HFF-Myc (cell line): ENCODE measurements around the gene CARMIL3.
"Not testable (repeated sequence)": the region's sequence is repeated elsewhere in the genome, so short reads cannot be mapped to it uniquely, and the experiment has no call there.

ENCODE experiments used
- DNase-seq: peaks from one replicate; pipeline ENCODE4 v3.0.0-alpha.2; 2011; ENCODE audit warnings: low read depth; ENCODE audit errors: extremely low read depth
- H3K4me3 ChIP-seq: replicated peaks from 2 replicates; pipeline ENCODE4 v1.5.1; 2011; ENCODE audit warnings: low read depth, mild to moderate bottlenecking, control low read depth, low read length
- TF ChIP-seq, protein P1 (sequence below): IDR thresholded peaks from 2 replicates; pipeline ENCODE4 v1.5.1; 2012; ENCODE audit warnings: mild to moderate bottlenecking, low read depth, low read length, control low read depth; ENCODE audit errors: missing control alignments

CARMIL3 gene

DNA sequence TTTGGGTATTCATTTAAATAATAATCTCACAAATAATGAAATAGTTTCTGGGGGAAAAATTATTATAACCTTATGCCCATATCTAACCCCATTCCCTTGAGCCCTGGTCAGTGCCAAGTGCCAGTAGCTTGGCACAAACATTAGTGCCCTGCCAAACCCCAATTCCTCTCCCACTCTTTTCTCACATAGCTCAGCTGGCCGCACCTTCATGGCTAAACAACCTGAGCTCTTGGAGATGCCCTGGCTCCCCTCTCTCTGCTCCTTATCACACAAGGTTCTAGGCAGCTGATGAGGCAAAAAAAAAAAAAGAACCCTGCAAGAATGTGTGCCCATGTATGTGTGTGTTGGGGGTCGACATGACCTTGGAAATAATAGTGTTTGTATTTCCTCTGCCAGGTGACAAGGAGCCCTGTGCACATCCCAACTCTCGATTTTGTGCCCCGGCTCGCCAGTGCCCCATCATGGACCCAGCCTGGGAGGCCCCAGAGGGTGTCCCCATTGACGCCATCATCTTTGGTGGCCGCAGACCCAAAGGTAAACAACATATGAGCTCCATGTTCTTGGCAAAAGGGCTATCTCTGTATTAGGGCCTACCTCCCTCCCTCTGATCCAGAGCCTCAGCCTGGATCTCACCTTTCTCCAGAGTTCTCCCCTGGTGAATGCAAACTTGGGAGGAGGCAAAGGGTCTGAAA, 50.7 kb downstream of the CARMIL3 start:
- DNase-seq, result no peak
- H3K4me3 ChIP-seq, result no peak overlapping the region
- TF ChIP-seq, protein P1, sequence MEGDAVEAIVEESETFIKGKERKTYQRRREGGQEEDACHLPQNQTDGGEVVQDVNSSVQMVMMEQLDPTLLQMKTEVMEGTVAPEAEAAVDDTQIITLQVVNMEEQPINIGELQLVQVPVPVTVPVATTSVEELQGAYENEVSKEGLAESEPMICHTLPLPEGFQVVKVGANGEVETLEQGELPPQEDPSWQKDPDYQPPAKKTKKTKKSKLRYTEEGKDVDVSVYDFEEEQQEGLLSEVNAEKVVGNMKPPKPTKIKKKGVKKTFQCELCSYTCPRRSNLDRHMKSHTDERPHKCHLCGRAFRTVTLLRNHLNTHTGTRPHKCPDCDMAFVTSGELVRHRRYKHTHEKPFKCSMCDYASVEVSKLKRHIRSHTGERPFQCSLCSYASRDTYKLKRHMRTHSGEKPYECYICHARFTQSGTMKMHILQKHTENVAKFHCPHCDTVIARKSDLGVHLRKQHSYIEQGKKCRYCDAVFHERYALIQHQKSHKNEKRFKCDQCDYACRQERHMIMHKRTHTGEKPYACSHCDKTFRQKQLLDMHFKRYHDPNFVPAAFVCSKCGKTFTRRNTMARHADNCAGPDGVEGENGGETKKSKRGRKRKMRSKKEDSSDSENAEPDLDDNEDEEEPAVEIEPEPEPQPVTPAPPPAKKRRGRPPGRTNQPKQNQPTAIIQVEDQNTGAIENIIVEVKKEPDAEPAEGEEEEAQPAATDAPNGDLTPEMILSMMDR, result no peak

DNA sequence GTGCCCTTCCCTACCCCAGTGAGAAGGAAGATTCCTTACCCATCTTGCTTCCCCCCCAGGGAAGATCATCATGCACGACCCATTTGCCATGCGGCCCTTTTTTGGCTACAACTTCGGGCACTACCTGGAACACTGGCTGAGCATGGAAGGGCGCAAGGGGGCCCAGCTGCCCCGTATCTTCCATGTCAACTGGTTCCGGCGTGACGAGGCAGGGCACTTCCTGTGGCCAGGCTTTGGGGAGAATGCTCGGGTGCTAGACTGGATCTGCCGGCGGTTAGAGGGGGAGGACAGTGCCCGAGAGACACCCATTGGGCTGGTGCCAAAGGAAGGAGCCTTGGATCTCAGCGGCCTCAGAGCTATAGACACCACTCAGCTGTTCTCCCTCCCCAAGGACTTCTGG, 51.6 kb downstream of the CARMIL3 start:
- no peak overlapping the region for H3K4me3 ChIP-seq
- TF ChIP-seq, protein P1, result no peak
- no peak for DNase-seq

DNA sequence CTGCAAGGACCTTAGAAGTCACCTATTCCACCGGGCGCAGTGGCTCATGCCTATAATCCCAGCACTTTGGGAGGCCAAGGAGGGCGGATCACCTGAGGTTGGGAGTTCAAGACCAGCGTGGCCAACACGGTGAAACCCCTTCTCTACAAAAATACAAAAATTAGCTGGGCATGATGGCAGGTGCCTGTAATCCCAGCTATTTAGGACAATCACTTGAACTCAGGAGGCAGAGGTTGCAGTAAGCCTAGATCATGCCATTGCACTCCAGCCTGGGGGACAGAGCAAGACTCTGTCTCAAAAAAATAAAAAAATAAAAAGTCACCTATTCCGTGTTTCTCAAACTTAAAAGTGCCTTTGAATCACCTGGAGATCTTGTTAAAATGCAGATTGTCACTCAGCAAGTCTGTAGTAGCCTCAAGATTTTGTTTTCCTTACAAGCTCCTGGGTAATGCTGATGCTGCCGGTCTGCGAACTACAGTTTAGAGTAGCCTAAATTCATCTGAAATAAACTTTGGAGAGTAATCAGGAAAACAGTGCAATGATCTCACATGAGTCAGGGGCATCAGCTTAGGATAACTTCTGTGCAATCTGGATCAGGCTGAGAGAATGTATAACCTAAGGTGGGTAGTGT, 53.9 kb downstream of the CARMIL3 start:
- not testable (repeated sequence) for H3K4me3 ChIP-seq, DNase-seq

DNA sequence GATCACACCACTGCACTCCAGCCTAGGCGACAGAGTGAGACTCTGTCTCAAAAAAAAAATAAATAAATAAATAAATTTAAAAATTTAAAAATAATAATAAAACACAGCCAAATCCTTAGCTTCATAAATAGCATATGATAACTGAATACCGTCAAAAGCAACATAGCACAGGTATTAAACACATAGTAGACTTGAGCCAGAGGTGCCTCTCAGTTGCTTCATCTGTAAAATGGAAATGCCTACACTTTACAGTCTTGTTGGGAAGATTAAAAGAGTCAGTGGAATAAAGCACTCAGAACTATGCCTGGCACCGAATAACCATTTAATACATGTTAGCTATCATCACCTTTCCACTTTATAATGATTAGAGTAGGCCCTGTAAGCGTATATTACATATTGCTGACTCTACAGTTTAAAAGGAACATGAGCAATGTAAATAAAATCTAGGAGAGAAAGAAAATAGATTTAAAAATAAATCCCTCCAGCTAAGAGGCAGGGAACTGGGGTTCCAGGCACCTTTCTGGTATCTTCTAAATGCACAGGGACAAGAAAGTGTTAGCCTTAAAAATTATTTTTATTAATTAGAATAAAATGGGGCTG, 55.0 kb downstream of the CARMIL3 start:
- DNase-seq, result no peak
- TF ChIP-seq, protein P1, result no peak
- no peak overlapping the region for H3K4me3 ChIP-seq

DNA sequence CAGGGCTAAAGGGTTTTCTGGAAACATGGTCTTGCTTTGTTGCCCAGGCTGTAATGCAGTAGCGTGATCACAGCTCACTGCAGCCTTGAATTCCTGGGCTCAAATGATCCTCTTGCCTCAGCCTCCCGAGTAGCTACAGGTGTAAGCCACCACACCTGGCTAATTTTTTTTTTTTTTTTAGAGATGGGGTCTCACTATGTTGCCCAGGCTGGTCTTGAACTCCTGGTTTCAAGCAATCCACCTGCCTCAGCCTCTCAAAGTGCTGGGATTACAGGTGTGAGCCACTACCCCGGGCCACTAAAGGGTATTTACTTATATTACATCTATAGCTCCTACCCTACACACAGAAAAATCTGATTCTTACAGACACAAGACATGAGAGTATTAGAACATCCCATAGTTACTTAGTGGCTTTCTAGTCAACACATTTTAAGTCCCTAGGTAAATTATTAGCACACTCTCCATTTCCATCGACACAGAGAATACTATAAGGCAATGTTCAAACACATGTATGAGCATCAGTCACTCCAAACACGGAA, 56.6 kb downstream of the CARMIL3 start:
- H3K4me3 ChIP-seq, result no peak overlapping the region
- no peak for DNase-seq
- TF ChIP-seq, protein P1, result no peak

DNA sequence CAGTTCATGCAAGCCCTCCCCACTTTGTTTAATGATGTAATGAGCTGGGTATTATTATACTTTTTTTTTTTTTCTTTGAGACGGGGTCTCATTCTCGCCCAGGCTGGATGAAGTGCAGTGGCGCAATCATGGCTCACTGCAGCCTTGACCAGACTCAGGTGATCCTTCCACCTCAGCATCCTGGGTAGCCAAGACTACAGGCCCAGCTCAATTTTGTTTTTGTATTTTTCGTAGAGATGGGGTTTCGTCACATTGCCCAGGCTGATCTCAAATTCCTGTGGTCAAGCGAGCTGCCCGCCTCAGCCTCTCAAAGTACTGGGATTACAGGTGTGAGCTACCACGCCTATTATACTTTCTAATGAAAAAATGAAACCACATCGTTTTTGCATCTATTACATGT, 58.3 kb downstream of the CARMIL3 start:
- no peak for DNase-seq
- no peak overlapping the region for H3K4me3 ChIP-seq
- TF ChIP-seq, protein P1, result no peak

- no peak overlapping the region for H3K4me3 ChIP-seq
- DNase-seq, result no peak
- TF ChIP-seq, protein P1, result no peak
These were observed 58.7 kb downstream of the CARMIL3 start for GRCh38 chr14:24110523-24110922.
